Esophagus muscularis mucosa (tissue), 4 donors: Measurements from ENCODE around the gene HTR3D.

Experiments
- CTCF ChIP-seq, 3 experiments: fragments of 200-600 bp in 2 of 3; fragments of 450-650 bp in 1 of 3; sonication (generic) in 2 of 3; IDR thresholded peaks; one replicate each; pipeline ENCODE4 v1.5.1; 2017 to 2019; ENCODE audit warnings: antibody characterized with exemption in 3 of 3, mild to moderate bottlenecking in 2 of 3, moderate library complexity in 1 of 3
- EP300 ChIP-seq: sonication (generic); formaldehyde crosslinking; IDR thresholded peaks from one replicate; pipeline ENCODE4 v1.6.1; 2017; ENCODE audit warnings: antibody characterized with exemption
- POLR2A ChIP-seq: fragments of 450-650 bp; IDR thresholded peaks from one replicate; pipeline ENCODE4 v1.6.1; 2017; ENCODE audit warnings: antibody characterized with exemption, moderate library complexity, mild to moderate bottlenecking, low read depth
- POLR2AphosphoS5 ChIP-seq, 2 donors: sonication (generic); formaldehyde crosslinking; IDR thresholded peaks; one replicate each; pipeline ENCODE4 v1.6.1; 2017; ENCODE audit warnings: antibody characterized with exemption in 2 of 2

GRCh38 chr3:184008161-184008560, 23.4 kb upstream of the HTR3D start:
- TF ChIP-seq POLR2AphosphoS5 (IDR thresholded peaks at IDR 0.05), result no peak
- TF ChIP-seq CTCF (IDR thresholded peaks at IDR 0.05), result no peak
- TF ChIP-seq EP300, result no peak
- no peak for TF ChIP-seq POLR2A
